ENCODE measurements around the gene NOSTRIN. TPM values are rescaled to one million over a fixed set of nuclear protein-coding genes. Genes with fewer than 3 reads are reported as not detected.

NOSTRIN gene
- total RNA-seq, 1 experiment from 2014 or later: 3.1 TPM

DNA sequence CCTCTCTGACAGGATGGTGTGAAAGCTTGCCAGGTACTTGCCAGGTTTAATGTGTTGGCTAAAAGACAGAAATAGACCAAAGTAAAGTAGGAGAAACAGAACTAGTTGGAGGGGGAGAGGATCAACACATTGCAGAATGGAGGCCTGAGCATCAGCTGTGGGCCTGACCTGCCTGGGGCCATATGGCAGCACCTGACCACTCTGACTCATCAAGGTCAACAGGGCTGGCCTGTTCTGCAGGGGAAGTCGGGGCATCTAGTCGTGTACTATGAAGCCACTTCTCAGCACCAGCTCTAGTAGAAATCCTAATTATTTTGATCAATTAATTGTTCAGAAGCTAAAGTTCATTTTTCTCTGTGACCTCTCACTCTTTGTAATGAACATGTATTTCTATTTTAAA lies 35.8 kb upstream of the NOSTRIN start:
- POLR2A ChIA-PET: no interaction called here
- Histone ChIP-seq H3K36me3 (ENCODE audit: control insufficient read depth in 1 of 2, insufficient read depth in 2 of 2, low read length in 2 of 2) (no peaks in the 10 kb centered on the region), H3K4me2 (ENCODE audit: low read length) (no peak overlapping the region), H3K4me3 (replicated peaks in 1 of 2; ENCODE audit: low read depth in 1 of 2, low read length in 2 of 2) (no peak overlapping the region), H3K4me1 (ENCODE audit: control insufficient read depth in 1 of 2, insufficient read depth in 2 of 2, low read length in 2 of 2) (peaks cover 0 to 4% of the 10 kb centered on the region in 2 experiments; a peak in 1 of 4 replicates), H3K9ac (ENCODE audit: low read length) (no peak overlapping the region), H3K79me2 (ENCODE audit: insufficient read depth, low read length) (no peaks in the 10 kb centered on the region), H3K27ac (ENCODE audit: low read depth, low read length) (no peak overlapping the region), H3K27me3 (ENCODE audit: insufficient read depth, low read length) (no peaks in the 10 kb centered on the region), H3K9me3 (ENCODE audit: control insufficient read depth in 1 of 2, insufficient read depth in 1 of 2, low read depth in 1 of 2, low read length in 2 of 2) (no peaks in the 10 kb centered on the region), H2AFZ (ENCODE audit: low read depth, low read length, poor library complexity, severe bottlenecking) (no peak overlapping the region), H3K9me2 (ENCODE audit: insufficient read depth) (no peaks in the 10 kb centered on the region), H4K20me1 (ENCODE audit: insufficient read depth) (no peaks in the 10 kb centered on the region)
- no TSS peak for BruUV-seq (replicated peaks)
- CTCF ChIA-PET: no interaction called here
- RAD21 ChIA-PET (ENCODE audit: low non-redundant PET in 1 of 2, low total read pairs in 2 of 2, uncharacterized antibody in 2 of 2, unreplicated experiment in 2 of 2): no interaction called here
- no peak for DNase-seq (ENCODE audit: low read depth, low spot score)
- intact Hi-C loops (cut with micrococcal nuclease): no loop called here
- TF ChIP-seq, protein P1, sequence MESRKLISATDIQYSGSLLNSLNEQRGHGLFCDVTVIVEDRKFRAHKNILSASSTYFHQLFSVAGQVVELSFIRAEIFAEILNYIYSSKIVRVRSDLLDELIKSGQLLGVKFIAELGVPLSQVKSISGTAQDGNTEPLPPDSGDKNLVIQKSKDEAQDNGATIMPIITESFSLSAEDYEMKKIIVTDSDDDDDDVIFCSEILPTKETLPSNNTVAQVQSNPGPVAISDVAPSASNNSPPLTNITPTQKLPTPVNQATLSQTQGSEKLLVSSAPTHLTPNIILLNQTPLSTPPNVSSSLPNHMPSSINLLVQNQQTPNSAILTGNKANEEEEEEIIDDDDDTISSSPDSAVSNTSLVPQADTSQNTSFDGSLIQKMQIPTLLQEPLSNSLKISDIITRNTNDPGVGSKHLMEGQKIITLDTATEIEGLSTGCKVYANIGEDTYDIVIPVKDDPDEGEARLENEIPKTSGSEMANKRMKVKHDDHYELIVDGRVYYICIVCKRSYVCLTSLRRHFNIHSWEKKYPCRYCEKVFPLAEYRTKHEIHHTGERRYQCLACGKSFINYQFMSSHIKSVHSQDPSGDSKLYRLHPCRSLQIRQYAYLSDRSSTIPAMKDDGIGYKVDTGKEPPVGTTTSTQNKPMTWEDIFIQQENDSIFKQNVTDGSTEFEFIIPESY (IDR thresholded peaks at IDR 0.05; ENCODE audit: extremely low read depth, insufficient replicate concordance, low read length): no peak
- TF ChIP-seq EZH2 (IDR thresholded peaks at IDR 0.05) (no peak), ZFX (IDR thresholded peaks at IDR 0.05) (no peak), ELF1 (IDR thresholded peaks at IDR 0.05; ENCODE audit: borderline replicate concordance, low read depth) (no peak), CBX3 (IDR thresholded peaks at IDR 0.05; ENCODE audit: low read depth) (no peak), JUND (IDR thresholded peaks at IDR 0.05) (no peak)
- no peak for ATAC-seq

GRCh38 chr2:168767258-168767657 lies 35.2 kb upstream of the NOSTRIN start:
- H3K9ac ChIP-seq (ENCODE audit: low read length): no peak overlapping the region
- TF ChIP-seq SIN3A (IDR thresholded peaks at IDR 0.05; ENCODE audit: low read depth) (no peak), SRF (IDR thresholded peaks at IDR 0.05; ENCODE audit: low read depth) (no peak), REST (IDR thresholded peaks at IDR 0.05; ENCODE audit: low read depth) (no peak), EZH2phosphoT487 (IDR thresholded peaks at IDR 0.05; ENCODE audit: borderline replicate concordance) (no peak)
- TF ChIP-seq, protein P1 (IDR thresholded peaks at IDR 0.05; ENCODE audit: extremely low read depth, insufficient replicate concordance, low read length): no peak
- no peak overlapping the region for H3K4me2 ChIP-seq (ENCODE audit: low read length)
- H3K79me2 ChIP-seq (ENCODE audit: insufficient read depth, low read length): no peaks in the 10 kb centered on the region
- intact Hi-C loops (cut with micrococcal nuclease): no loop called here
- H3K36me3 ChIP-seq (ENCODE audit: control insufficient read depth in 1 of 2, insufficient read depth in 2 of 2, low read length in 2 of 2): no peaks in the 10 kb centered on the region
- H3K27me3 ChIP-seq (ENCODE audit: insufficient read depth, low read length): no peaks in the 10 kb centered on the region
- H3K9me2 ChIP-seq (ENCODE audit: insufficient read depth): no peaks in the 10 kb centered on the region
- no peak for ATAC-seq
- no peaks in the 10 kb centered on the region for H3K9me3 ChIP-seq (ENCODE audit: control insufficient read depth in 1 of 2, insufficient read depth in 1 of 2, low read depth in 1 of 2, low read length in 2 of 2)
- no peak for DNase-seq (ENCODE audit: low read depth, low spot score)
- H4K20me1 ChIP-seq (ENCODE audit: insufficient read depth): no peaks in the 10 kb centered on the region
- ChIA-PET CTCF (no interaction called here), RAD21 (ENCODE audit: low non-redundant PET in 1 of 2, low total read pairs in 2 of 2, uncharacterized antibody in 2 of 2, unreplicated experiment in 2 of 2) (no interaction called here), POLR2A (no interaction called here)
- no peak overlapping the region for H3K27ac ChIP-seq (ENCODE audit: low read depth, low read length)
- H2AFZ ChIP-seq (ENCODE audit: low read depth, low read length, poor library complexity, severe bottlenecking): no peak overlapping the region
- BruUV-seq (replicated peaks): no TSS peak
- peaks cover 0 to 4% of the 10 kb centered on the region in 2 experiments; a peak in 1 of 4 replicates for H3K4me1 ChIP-seq (ENCODE audit: control insufficient read depth in 1 of 2, insufficient read depth in 2 of 2, low read length in 2 of 2)
- H3K4me3 ChIP-seq (replicated peaks in 1 of 2; ENCODE audit: low read depth in 1 of 2, low read length in 2 of 2): no peak overlapping the region

All from HCT116 (cell line).